Glutamatergic neuron (in vitro differentiated cells): Measurements from ENCODE around the gene C2CD4A. TPM values are rescaled to one million over a fixed set of nuclear protein-coding genes. Genes with fewer than 3 reads are reported as not detected.

Experiments
- DNase-seq: peaks from one replicate; pipeline ENCODE4 v3.0.0; 2022
- H3K27ac Mint-ChIP-seq: one replicate; pipeline ENCODE4 v1.8.0; 2020; ENCODE audit warnings: mild to moderate bottlenecking, mixed read lengths, inconsistent platforms; ENCODE audit not compliant: unreplicated experiment
- H3K27me3 Mint-ChIP-seq: one replicate; pipeline ENCODE4 v1.8.0; 2020; ENCODE audit warnings: mild to moderate bottlenecking, moderate library complexity, mixed read lengths, inconsistent platforms; ENCODE audit not compliant: unreplicated experiment
- H3K36me3 Mint-ChIP-seq: one replicate; pipeline ENCODE4 v1.8.0; 2020; ENCODE audit warnings: mild to moderate bottlenecking, mixed read lengths, inconsistent platforms; ENCODE audit not compliant: unreplicated experiment
- H3K4me1 Mint-ChIP-seq: one replicate; pipeline ENCODE4 v1.8.0; 2020; ENCODE audit warnings: mild to moderate bottlenecking, low read depth, mixed read lengths, inconsistent platforms; ENCODE audit not compliant: unreplicated experiment
- H3K4me3 Mint-ChIP-seq: one replicate; pipeline ENCODE4 v1.8.0; 2020; ENCODE audit warnings: mild to moderate bottlenecking, mixed read lengths, inconsistent platforms; ENCODE audit not compliant: unreplicated experiment
- H3K9me3 Mint-ChIP-seq: one replicate; pipeline ENCODE4 v1.8.0; 2020; ENCODE audit warnings: mild to moderate bottlenecking, moderate library complexity, mixed read lengths, inconsistent platforms; ENCODE audit not compliant: unreplicated experiment
- total RNA-seq: library from RNA; stranded (reverse); fragmentation: NEBNext Ultra II Directional; extraction: Animal tissue kit (Norgen Biotek cat#: 25700); gene quantifications from one replicate; pipeline ENCODE4 v1.2.1, GENCODE V29; 2021; ENCODE audit not compliant: unreplicated experiment
- TF ChIP-seq, protein P1 (sequence below): fragments of 200-600 bp; sonication (generic); IDR thresholded peaks from one replicate; pipeline ENCODE4 v1.5.0; 2021; ENCODE audit not compliant: partially characterized antibody, unreplicated experiment

Gene C2CD4A
- total RNA-seq, 1 donor from 2014 or later = 0.20 TPM

DNA sequence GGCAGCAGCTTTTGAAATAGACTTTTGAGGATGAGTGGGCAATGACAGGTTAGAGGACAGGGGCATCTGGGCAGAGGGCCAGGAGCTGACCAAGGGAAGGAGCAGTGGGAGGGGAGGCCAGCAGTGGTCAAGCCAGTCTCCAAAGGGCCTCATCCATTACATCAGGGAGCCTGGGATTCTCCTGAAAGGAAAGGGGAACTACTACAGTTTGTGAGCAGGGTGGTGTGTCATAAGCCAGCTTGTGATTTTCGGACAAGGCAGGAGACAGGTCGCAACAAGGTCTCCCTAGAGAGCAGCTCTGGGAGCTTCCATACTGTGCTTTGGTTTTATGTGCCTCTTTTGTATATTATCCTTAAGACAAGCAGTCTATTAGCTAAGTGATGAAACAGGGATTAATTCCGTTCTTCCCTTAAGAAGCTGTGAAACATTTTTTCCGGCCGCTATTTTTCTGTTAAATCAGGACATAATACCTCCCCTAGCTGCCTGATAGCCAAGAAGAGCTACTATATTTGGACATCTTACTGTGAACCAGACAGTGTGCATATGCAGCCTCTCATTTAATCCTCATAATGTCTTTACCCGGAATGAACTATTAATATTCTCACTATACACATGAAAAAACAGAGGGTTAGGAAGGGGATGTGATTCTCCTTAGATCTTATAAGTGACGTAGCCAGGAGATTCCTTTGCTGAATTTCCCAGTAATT is 51.9 kb downstream of the C2CD4A start:
- no peak for DNase-seq
- Mint-ChIP-seq H3K36me3 (peaks cover 6% of the 10 kb centered on the region), H3K4me3 (no peak overlapping the region), H3K4me1 (peaks cover 3% of the 10 kb centered on the region), H3K27ac (no peak overlapping the region), H3K27me3 (peaks cover 2% of the 10 kb centered on the region), H3K9me3 (peaks cover 4% of the 10 kb centered on the region)
- TF ChIP-seq, protein P1, sequence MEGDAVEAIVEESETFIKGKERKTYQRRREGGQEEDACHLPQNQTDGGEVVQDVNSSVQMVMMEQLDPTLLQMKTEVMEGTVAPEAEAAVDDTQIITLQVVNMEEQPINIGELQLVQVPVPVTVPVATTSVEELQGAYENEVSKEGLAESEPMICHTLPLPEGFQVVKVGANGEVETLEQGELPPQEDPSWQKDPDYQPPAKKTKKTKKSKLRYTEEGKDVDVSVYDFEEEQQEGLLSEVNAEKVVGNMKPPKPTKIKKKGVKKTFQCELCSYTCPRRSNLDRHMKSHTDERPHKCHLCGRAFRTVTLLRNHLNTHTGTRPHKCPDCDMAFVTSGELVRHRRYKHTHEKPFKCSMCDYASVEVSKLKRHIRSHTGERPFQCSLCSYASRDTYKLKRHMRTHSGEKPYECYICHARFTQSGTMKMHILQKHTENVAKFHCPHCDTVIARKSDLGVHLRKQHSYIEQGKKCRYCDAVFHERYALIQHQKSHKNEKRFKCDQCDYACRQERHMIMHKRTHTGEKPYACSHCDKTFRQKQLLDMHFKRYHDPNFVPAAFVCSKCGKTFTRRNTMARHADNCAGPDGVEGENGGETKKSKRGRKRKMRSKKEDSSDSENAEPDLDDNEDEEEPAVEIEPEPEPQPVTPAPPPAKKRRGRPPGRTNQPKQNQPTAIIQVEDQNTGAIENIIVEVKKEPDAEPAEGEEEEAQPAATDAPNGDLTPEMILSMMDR = no peak

DNA sequence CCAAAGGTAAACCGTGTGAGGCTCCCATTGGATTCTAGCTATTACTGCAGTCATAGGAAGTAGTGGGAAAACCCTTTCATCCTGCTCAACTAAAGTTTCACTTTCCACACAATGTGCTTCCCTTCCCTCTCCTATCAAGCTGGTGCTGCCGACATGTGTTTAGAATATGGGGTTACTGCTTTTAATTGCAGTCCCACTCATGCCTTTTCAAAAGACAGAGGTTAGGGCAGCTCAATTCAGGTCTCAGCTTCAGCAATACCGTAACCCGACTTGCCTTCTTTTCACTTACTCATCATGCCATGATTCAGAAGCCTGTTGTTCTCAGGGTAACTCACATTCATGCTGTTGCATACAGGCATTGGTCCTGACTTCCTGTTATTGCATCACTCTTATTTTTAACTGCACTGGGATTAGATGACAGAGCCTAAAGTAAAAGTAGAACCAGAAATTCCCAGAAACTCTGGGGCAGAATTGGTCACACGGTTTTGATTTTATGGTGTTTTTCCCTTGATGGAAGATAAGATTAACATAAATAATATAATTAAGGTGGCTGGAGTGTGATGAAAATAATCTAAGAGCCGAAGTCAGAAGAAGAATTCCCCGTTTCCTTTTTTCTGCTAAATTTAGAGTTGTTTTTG is 52.6 kb downstream of the C2CD4A start:
- Mint-ChIP-seq H3K36me3 (peaks cover 5% of the 10 kb centered on the region), H3K27ac (no peak overlapping the region), H3K9me3 (peaks cover 2% of the 10 kb centered on the region), H3K27me3 (peaks cover 1% of the 10 kb centered on the region), H3K4me1 (peaks cover 3% of the 10 kb centered on the region), H3K4me3 (no peak overlapping the region)
- no peak for DNase-seq
- TF ChIP-seq, protein P1 = no peak

DNA sequence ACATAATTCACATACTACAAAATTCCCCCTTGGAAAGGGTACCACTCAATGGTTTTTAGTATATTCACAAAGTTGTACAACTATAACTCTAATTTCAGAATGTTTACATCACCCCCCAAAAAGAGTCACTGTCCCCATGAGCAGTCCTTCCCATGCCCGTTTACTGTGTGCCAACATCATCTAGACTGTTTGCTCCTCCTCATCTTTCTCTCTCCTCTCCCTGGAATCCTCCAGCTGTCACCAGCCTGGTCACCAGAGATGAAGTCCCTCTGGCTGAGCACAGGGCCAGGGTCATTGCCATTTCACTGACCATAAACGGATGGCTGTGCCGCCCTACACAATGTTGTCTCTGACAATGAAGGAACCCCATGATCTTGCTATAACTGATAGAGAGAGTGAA is 53.1 kb downstream of the C2CD4A start:
- no peak for DNase-seq
- TF ChIP-seq, protein P1 = no peak
- Mint-ChIP-seq H3K9me3 (no peaks in the 10 kb centered on the region), H3K4me1 (peaks cover 3% of the 10 kb centered on the region), H3K27ac (no peak overlapping the region), H3K27me3 (no peaks in the 10 kb centered on the region), H3K36me3 (peaks cover under 1% of the 10 kb centered on the region), H3K4me3 (no peak overlapping the region)

Other genes starting within 250 kb of the C2CD4A start
- gene VPS13C, start 6.5 kb upstream of the C2CD4A start, total RNA-seq = 93.8 TPM
- gene C2CD4B, start 98.3 kb downstream of the C2CD4A start, total RNA-seq = not detected